HepG2 (cell line): Measurements from ENCODE around the gene TP63.

Experiments used
- AHR ChIP-seq: IDR thresholded peaks from 2 replicates; pipeline ENCODE4 v1.6.1; 2018; ENCODE audit warnings: missing genetic modification reagents, missing compliant biosample characterization
- BHLHE40 ChIP-seq: IDR thresholded peaks from 2 replicates; pipeline ENCODE4 v1.6.1; 2011; ENCODE audit warnings: low read length, improper control_type of control experiment
- NR2F6 ChIP-seq, 2 experiments: IDR thresholded peaks; 2 replicates each; pipeline ENCODE4 v1.6.1; 2016; ENCODE audit warnings: antibody characterized with exemption in 1 of 2, mild to moderate bottlenecking in 1 of 2
- SMARCE1 ChIP-seq: fragments of 450-650 bp; IDR thresholded peaks from 2 replicates; pipeline ENCODE4 v1.6.1; 2017; ENCODE audit warnings: borderline replicate concordance
- SP2 ChIP-seq: sonication (generic); formaldehyde crosslinking; IDR thresholded peaks from 2 replicates; pipeline ENCODE4 v1.5.1; 2020; ENCODE audit warnings: mild to moderate bottlenecking, missing genetic modification reagents
- TF ChIP-seq, protein P1 (sequence below): sonication (generic); formaldehyde crosslinking; IDR thresholded peaks from 2 replicates; pipeline ENCODE4 v1.5.0; 2020; ENCODE audit warnings: mild to moderate bottlenecking, missing genetic modification reagents, moderate library complexity

DNA sequence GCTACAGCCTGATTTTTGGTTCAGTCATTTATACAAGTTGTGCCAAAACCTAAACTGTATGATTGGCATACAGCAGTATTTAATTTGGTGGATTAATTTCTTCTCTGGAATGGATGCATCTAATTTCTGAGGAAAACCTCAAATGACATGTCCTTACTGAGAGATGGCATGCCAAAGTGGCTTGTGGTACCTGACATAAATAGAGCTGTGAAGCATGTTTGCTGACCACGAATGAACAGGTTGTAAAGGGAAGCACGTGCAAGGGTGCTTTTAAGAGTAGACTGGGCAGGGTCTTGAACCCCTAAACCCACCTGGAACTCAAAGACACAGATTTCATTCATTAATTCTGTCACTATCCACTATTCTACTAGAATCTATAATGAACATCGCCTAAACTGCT is 77.2 kb downstream of the TP63 start:
- TF ChIP-seq, protein P1, sequence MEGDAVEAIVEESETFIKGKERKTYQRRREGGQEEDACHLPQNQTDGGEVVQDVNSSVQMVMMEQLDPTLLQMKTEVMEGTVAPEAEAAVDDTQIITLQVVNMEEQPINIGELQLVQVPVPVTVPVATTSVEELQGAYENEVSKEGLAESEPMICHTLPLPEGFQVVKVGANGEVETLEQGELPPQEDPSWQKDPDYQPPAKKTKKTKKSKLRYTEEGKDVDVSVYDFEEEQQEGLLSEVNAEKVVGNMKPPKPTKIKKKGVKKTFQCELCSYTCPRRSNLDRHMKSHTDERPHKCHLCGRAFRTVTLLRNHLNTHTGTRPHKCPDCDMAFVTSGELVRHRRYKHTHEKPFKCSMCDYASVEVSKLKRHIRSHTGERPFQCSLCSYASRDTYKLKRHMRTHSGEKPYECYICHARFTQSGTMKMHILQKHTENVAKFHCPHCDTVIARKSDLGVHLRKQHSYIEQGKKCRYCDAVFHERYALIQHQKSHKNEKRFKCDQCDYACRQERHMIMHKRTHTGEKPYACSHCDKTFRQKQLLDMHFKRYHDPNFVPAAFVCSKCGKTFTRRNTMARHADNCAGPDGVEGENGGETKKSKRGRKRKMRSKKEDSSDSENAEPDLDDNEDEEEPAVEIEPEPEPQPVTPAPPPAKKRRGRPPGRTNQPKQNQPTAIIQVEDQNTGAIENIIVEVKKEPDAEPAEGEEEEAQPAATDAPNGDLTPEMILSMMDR (CRISPR knock-in tag): no peak
- no peak for TF ChIP-seq AHR (CRISPR knock-in tag)
- no peak for TF ChIP-seq SP2
- TF ChIP-seq NR2F6 (IDR thresholded peaks at IDR 0.05): no peak
- TF ChIP-seq NR2F6 (CRISPR knock-in tag; IDR thresholded peaks at IDR 0.05): no peak
- no peak for TF ChIP-seq BHLHE40
- TF ChIP-seq SMARCE1: no peak
